NCI-H2107 treated with DMSO at 0.1 percent for 48 hours (cell line): ENCODE data around the gene SH3TC2.

ENCODE experiments used
- DNase-seq: peaks from one replicate; lab custom pipeline; 2025; ENCODE audit not compliant: unreplicated experiment; lab: John Stamatoyannopoulos, UW

The SH3TC2 gene

GRCh38 chr5:149030838-149031397, 31.9 kb downstream of the SH3TC2 start:
- no peak for DNase-seq

- peak; percentile 28 for DNase-seq
Observed at GRCh38 chr5:149030392-149030791, 32.5 kb downstream of the SH3TC2 start.

DNA sequence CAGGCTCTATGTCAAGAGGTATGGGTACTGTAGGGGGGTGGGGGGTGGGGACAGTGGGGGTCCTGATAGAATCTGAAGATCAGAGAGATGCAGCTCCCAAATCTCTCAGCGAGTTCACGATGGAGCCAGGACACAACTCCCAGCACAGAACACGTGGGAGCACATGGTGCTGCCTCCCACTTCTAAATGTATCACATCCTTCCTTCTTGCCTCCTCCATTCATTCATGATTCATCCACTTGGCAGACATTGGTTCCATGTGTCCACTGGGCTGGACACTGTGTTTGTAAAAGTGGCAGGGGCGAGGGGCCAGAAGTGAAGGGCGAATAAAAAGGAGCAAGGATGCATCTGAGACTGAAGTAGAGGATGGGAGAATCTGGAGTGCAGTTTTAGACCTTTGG, 33.9 kb downstream of the SH3TC2 start:
- DNase-seq = no peak

GRCh38 chr5:149028161-149028560, 34.7 kb downstream of the SH3TC2 start:
- DNase-seq = no peak

DNA sequence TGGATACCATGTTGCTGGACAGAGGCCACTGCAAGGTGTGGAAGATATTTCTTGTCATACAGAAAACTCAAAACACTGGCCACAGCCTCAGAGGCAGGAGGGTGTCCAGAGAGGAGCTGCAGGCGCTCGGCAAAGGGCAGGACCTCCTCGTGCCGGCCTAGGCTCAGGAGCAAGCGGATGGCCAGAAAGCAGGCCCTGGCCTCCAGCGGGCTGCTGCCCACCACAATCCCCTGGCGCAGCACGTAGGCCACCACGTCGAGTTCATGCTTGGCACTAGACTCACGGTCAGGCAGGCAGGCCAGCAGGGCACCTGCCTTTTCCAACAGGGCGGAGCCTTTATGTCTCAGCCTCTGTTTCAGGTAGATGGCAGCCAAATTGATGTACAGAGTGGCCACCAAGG, 35.2 kb downstream of the SH3TC2 start:
- no peak for DNase-seq

DNA sequence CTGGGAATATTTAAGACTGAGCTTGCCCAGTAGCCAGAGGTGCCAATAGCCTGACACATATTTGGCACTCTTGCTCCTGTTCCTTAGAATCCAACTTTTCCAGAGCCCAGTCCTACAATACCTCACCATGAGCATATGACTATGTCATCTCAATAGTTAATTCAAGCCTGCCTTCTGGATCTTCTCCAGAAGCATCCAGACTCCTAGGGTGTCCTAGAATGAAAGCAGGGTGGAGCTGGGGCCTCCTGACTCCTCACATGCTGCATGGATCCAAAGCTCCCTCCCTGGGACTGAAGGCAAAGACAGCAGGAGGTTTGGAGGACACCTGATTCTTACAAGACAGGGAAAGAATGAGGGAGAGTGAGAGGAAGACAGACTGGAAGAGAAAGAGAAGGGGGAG, 37.9 kb downstream of the SH3TC2 start:
- DNase-seq = no peak

DNA sequence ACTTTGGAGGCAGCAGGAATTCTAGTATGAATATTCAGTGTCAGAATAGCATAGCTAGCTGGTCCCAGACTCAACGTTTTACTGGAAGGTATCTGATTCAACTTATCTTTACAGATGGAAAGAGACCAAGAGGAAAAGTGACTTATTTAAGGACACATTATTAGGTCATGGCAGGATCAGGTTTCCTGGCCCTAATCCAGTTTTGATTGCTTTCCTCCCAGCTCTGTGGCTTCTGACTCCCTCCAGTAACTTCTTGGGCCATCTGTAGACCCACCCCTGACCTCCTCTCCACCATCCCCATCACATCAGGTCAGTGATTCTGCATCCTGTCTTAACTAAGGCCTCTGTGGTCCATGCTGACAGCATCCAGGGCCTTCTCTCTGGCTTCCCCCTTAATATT, 38.4 kb downstream of the SH3TC2 start:
- no peak for DNase-seq

- DNase-seq = no peak
Observed at GRCh38 chr5:149022200-149022599, 40.7 kb downstream of the SH3TC2 start.

DNA sequence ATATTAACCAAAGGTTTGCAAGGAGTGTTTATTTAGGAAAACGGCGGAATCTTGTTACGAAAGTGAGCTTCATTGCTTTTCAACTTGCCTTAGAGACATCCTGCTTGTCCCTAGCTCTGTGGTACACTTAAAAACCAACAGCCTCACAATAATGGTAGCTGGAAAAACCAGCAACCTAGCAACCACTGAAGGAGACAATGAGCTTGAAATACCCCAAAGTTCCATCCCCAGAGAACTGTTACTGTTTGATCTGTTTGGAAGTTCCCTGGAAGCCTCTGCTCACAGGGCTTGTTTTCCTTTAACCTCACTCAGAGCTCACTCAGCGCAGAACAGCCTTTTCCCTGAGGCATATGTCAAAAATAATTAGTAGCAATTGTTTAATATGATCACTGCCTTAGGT, 43.2 kb downstream of the SH3TC2 start:
- DNase-seq = no peak

- DNase-seq = no peak
Observed at GRCh38 chr5:149018909-149019443, 43.9 kb downstream of the SH3TC2 start.

- no peak for DNase-seq
Observed at GRCh38 chr5:149017636-149018035, 45.2 kb downstream of the SH3TC2 start.

DNA sequence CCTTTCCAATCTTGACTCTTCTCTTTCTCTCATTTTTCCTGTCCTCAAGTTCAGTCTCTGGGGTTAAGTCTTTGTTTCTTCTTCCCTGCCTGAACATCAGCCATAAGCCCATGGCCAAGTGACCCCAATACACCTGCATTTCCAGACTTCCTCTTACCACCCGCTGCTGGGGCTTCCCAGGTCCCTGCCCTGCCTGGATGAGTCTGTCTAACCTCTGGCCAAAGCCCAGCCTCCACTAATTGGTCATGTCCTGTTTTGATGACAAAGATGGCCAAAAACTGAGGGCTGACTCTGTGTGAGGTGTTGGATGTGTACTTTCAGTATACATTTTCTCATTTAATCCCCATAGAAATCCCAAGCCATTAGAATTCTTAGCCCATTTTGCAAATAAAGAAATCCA, 47.3 kb downstream of the SH3TC2 start:
- no peak for DNase-seq

GRCh38 chr5:149015126-149015525, 47.7 kb downstream of the SH3TC2 start:
- no peak for DNase-seq

DNA sequence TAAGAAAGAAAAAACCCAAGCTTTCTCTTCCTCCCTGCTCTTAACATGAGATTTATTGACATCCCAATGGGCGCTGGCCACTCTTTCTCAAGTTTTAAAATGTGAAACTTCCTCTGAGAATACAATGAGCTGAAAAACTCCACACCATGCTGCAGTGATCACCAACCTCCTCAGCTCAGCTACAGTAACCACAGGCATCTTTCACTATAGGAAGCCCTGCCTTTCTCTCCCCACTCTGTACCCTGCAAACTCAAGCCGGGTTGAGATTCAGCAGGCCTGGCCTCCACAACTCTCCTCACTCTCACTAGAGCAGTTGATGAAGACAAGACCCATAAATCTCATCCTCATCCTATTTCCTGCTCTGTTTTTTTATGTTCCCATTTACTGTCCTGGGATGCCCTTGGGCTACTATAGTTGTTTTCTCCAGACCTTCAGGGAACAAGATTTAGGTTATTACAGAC, 48.3 kb downstream of the SH3TC2 start:
- DNase-seq = no peak

DNA sequence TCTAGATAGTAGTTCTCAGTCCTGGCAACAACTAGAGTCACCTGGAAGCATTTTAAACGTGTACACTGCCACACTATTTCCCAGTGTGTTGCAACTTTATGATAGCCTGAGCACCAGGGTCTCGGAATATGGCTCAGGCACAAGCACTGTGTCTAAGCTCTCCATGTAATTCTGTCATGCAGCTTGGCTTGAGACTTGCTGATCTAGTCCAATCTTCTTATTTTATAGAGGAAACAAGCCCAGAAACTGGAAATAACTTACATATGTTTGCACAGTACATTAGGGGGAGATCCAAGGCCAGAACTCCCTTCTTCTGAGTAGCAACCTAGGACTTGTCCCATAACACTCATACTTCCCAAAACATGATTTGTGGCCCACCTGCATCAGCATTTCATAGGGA, 49.1 kb downstream of the SH3TC2 start:
- no peak for DNase-seq

GRCh38 chr5:149012350-149012749, 50.5 kb downstream of the SH3TC2 start:
- DNase-seq = no peak

DNA sequence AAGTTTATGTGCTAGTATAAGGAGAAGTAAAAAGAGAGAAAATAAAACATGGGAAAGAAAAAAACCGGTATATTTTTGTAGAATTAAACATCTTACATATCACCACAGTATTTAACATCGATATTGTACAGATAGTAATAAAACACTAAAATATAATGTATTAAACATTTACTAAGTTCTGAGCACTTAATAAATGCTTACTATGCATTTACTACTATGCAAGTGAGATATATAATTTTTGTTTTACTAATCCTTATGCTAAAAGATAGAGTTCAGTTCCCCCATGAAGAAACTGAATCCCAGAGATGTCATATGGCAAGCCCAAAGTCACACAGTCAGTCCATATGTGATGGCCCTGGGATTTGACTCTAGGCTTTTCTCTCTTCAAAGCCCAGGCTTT, 51.1 kb downstream of the SH3TC2 start:
- DNase-seq = no peak

- DNase-seq = no peak
Observed at GRCh38 chr5:149011084-149011483, 51.8 kb downstream of the SH3TC2 start.

GRCh38 chr5:149007174-149007573, 55.7 kb downstream of the SH3TC2 start:
- no peak for DNase-seq

GRCh38 chr5:149006426-149006825, 56.4 kb downstream of the SH3TC2 start:
- no peak for DNase-seq

DNA sequence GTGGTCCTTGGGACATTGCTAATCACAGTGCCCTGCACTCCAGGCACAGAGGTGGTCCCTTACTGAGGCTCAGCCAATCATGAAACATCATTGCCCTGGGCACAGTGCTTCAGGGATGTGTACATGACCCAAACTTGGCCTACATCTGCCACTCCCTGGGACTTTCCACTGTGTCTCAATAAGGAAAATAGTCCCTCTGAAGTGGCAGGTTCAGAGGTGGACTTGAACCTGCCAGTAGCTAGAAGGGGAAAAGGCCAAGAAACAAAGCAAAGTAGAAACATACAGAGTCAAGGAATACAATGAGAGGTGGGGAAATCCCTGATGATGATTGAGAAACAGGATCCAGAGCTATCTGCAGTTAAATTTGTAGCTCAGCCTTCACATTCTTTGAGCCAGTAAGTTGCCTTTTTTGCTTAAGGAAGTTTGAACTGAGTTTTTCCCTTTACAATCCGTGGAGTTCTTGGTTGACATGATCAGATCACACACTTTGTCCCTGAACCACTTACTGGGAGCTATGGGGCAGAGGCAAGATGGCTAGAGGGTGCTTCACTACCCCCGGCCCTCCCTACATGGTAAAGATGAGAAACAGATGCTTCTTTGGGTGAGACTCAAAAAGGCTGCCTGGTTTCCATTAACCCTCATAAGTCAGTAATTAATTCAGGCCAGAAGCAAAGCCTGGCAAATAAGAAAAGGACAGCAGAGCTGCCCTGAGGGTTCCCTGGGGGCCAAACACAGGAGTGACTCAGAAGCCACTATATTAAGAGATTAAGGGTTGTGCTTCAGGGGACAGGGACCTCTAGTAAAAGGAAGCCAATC, 57.6 kb downstream of the SH3TC2 start:
- no peak for DNase-seq

DNA sequence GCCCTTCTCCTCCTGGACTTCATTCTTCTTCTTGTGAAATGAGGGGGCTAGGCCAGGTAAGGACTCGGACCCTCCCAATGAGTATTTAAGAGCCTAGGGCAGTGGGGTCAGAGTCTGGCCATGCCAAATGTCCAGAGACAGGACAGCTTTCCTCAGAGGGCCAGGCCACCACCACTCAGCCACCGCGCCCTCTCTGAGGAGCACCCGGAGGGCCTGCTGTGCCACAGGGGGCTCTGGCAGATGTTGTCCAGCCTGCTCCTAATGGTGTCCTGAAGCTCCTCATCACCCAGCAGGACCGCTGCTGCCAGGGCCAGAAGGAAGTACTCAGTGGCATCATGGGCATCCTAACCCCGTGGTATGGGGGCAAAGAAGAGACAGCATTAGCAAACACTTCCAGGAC, 58.3 kb downstream of the SH3TC2 start:
- no peak for DNase-seq
